Measurements from ENCODE around the gene STARD3.
A peak's percentile ranks its signal among the peaks of the same experiment; 100 is the strongest.

STARD3 gene

GRCh38 chr17:39674179-39674578, 37.2 kb downstream of the STARD3 start:
- no peak for DNase-seq

- DNase-seq = peak; percentile 75
Measured at GRCh38 chr17:39674702-39675389, 37.9 kb downstream of the STARD3 start.

- DNase-seq = no peak
Measured at GRCh38 chr17:39675390-39676082, 38.6 kb downstream of the STARD3 start.

- no peak for DNase-seq
Measured at GRCh38 chr17:39676198-39676819, 39.4 kb downstream of the STARD3 start.

- no peak for DNase-seq
Measured at GRCh38 chr17:39677072-39677471, 40.1 kb downstream of the STARD3 start.

GRCh38 chr17:39677542-39678339, 40.8 kb downstream of the STARD3 start:
- DNase-seq = no peak

- DNase-seq = no peak
Measured at GRCh38 chr17:39678340-39679116, 41.6 kb downstream of the STARD3 start.

GRCh38 chr17:39679521-39680192, 42.7 kb downstream of the STARD3 start:
- no peak for DNase-seq

GRCh38 chr17:39683295-39683939, 46.5 kb downstream of the STARD3 start:
- no peak for DNase-seq

- no peak for DNase-seq
Measured at GRCh38 chr17:39684369-39685192, 47.6 kb downstream of the STARD3 start.

- no peak for DNase-seq
Measured at GRCh38 chr17:39687101-39687545, 50.2 kb downstream of the STARD3 start.

GRCh38 chr17:39687546-39688474, 50.9 kb downstream of the STARD3 start, which contains the start of gene PGAP3:
PGAP3 (minus strand) TSS chr17:39688057; CDS start chr17:39688014, 43 bp downstream.
- DNase-seq = peak; percentile 97

- DNase-seq = peak; percentile 14
Measured at GRCh38 chr17:39688475-39688835, 51.5 kb downstream of the STARD3 start.

GRCh38 chr17:39688945-39689344, 52.0 kb downstream of the STARD3 start:
- no peak for DNase-seq

GRCh38 chr17:39694593-39694992, 57.6 kb downstream of the STARD3 start:
- no peak for DNase-seq

- DNase-seq = no peak
Measured at GRCh38 chr17:39695089-39695474, 58.1 kb downstream of the STARD3 start.

GRCh38 chr17:39696731-39697130, 59.8 kb downstream of the STARD3 start:
- no peak for DNase-seq

GRCh38 chr17:39697961-39698360, 61.0 kb downstream of the STARD3 start:
- DNase-seq = no peak

Measured in NCI-H146 (cell line).